NCI-H1694 (cell line): ENCODE data around the gene NEURL2.
"Not testable (repeated sequence)": the region's sequence is repeated elsewhere in the genome, so short reads cannot be mapped to it uniquely, and the experiment has no call there.

Experiments used
- DNase-seq: peaks from one replicate; lab custom pipeline; 2025; lab: John Stamatoyannopoulos, UW

NEURL2 gene

DNA sequence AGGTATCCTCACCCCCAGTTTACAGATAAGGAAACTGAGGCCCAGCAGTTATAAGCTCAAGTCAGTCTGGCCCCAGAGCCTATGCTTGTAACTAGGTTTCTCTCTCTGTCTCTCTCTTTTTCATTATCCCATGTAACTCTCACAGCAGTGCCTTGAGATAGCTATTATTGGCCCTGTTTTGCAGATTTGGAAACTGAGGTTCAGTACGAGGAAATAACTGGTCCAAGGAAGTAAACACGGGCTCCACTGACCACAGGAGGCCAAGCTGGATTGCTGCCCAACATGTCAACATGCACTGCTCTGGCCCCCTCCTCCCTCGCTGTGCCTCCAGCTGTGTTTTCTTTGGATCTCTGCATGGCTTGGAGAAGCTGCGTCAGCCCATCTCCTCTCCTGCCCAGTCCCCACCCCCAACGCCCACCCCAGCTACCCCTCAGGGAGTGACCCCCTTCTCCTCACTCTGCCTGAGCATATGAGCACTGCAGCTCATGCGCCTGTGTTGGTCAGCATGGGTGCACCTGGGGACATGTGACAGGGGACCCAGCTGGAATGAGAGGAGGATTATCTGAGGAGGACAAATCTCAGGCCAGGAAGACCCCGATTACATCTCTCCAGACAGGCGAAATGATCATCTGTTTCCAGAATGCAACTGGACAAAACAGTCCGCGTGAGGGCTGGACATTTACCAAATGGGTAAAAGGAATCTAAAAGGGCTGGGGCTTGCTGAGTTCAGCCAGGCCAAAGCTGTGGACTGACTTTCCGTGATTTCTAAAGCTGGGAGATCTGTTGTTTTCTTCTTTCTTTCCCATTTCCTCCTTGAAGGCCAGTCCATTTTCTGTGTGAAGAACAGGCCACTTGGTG, 28.8 kb upstream of the NEURL2 start:
- DNase-seq, result no peak

DNA sequence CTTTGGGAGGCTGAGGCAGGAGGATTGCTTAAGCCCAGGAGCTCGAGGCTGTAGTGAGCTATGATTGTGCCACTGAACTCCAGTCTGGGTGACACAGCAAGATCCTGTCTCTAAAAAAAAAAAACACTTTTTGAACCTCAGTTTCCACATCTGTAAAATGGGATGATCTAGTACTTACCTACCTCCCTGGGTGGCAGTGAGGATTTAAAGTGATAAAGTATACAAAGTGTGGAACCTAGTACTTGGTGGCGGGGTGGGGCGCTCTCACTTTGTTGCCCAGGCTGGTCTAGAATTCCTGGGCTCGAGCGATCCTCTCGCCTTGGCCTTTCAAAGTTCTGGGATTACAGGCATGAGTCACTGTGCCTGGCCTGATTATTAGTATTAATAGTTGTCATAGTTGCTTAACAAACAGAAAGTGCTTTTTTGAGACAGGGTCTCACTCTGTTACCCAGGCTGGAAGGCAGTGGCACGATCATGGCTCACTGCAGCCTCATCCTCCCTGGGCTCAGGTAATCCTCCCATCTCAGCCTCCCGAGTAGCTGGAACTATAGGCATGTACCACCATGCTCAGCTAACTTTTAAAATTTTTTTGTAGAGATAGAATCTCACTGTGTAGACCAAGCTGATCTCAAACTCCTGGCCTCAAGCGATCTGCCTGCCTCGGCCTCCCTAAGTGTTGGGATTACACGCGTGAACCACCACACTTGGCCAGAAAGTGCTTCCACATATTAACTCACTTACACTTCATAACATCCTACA, 27.9 kb upstream of the NEURL2 start:
- no peak for DNase-seq

GRCh38 chr20:45918182-45918737, 27.3 kb upstream of the NEURL2 start:
- DNase-seq, result no peak

DNA sequence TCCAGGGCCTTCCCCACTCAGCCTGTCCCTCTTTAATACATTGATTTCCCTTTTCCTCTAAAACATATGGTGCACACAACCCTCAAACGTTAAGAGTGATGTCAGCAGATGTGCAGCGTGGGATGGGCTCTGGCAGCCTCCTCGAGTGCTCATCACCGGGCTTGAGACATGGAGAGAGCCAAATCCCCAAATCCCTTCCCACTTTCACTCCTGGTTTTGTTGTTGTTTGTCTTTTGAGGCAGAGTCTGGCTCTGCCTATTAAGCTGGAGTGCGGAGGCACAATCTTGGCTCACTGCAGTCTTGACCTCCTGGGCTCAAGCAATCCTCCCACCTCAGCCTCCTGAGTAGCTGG, 26.8 kb upstream of the NEURL2 start:
- no peak for DNase-seq

DNA sequence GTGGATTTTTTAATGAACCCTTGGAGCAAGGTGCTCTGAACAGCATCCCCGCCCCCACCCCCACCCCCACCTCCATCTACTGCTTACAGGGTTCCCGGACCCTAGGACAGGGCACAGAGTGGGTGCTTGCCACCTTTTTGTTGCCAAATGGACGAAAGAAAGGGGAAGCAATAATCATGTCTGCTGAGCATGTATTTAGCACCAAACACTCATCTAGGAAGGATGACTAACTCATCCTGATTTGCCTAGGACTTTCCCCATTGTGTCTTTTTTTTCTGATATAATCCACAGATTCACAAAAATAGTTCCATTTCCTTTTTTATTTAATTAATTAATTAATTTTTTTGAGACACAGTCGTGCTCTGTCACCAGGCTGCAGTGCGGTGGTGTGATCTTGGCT, 22.1 kb upstream of the NEURL2 start:
- DNase-seq, result no peak

DNA sequence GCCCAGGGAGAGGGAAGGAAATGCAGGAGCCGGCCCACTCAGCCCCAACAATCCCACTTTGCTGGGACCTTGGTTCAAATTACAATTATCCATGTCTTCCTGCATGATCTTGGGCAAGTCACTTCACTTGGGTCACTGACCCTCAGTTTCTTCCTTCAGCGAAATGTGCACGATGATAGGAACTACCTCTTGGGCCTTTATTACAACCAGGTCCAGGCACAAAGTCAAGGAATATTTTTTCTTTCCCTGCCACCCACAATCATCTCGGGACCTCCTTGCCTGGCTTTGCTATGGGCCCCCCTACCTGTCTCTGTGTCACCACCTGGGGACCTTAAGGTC, 21.3 kb upstream of the NEURL2 start:
- DNase-seq, result no peak

- no peak for DNase-seq
Observed at GRCh38 chr20:45911486-45912343, 20.7 kb upstream of the NEURL2 start, which contains the start of gene PLTP. PLTP (minus strand) TSS chr20:45912155; CDS start chr20:45911452, 703 bp downstream.

DNA sequence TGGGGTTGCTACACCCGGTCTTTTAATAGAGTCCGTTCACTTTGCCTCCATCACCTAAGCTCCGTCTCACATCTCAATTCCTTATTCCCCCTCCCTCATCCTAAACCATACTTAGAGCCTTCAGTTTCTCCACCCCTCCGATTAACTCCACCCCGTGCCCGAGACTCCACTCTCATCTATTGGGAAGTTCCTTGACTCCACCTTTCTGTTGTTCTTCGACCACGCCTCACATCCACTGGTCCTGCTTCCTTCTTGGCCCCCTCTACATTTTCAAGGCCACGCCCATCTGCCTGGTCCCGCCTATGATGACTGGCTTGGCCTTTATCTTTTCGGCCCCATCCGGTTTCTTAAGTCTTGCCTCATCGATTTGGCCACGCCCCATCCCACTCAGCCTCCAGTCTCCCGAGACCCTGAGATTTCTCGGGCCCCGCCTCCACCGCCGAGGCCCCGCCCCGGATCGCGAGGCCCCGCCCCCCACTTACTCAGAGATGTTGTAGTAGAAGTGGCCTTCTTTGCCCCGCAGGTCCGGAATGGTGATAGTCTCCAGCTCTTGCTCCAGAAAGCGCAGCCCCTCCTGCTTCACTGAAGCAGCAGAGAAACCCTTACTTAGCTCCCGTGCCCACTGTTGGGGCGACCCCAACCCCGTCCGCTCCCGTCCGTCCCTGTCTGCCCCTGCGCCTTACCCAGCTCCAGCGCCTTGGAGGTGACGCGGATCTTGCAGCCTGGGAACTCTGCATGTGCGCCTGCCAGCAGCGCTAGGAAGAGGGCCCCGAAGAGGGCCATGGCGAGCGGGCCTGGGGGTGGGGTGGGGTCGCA, 19.9 kb upstream of the NEURL2 start:
- no peak for DNase-seq

- DNase-seq, result no peak
Observed at GRCh38 chr20:45909817-45910669, 19.0 kb upstream of the NEURL2 start.

DNA sequence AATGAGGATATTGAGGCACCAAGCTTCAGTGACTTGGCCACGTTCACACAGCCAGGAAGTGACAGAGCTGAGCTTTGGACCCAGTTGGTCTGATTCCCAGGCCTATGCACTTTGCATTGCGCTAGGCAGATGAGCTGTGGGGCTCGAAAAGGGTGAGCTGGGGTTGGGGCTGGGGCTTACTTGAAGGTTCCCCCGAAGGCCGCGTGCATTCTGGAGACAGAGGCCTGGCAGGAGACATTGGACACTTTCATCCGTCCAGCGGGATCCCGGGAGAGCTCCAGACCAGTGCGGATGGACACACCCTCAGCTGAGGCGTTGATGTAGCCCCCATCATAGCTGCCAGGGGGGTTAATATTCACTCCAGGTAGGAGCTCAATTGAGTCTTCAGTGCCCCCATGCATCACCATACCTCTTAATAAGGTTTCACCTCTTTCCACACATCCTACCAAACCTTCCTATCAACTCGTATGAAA, 18.4 kb upstream of the NEURL2 start:
- DNase-seq, result no peak

DNA sequence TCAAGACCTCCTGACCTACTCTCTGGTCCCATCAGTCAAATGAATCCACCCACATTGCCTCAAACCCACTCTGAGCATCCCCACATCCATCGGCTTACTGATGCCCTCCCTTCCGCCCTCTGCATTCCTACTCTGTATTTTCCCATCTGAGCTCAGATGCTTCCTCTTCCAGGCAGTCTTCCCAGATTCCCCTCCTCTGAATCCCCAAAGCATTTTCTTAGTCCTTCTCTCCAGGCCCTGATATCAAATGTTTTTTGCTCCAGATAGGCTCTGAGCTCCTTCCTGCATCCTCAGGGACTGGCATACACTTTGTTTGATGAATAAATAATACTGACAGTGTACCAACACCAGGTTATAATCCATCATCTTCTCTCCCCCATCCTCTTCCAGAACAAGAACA, 17.1 kb upstream of the NEURL2 start:
- no peak for DNase-seq

- DNase-seq, result no peak
Observed at GRCh38 chr20:45907219-45907948, 16.4 kb upstream of the NEURL2 start.

GRCh38 chr20:45905505-45906079, 14.6 kb upstream of the NEURL2 start:
- no peak for DNase-seq

DNA sequence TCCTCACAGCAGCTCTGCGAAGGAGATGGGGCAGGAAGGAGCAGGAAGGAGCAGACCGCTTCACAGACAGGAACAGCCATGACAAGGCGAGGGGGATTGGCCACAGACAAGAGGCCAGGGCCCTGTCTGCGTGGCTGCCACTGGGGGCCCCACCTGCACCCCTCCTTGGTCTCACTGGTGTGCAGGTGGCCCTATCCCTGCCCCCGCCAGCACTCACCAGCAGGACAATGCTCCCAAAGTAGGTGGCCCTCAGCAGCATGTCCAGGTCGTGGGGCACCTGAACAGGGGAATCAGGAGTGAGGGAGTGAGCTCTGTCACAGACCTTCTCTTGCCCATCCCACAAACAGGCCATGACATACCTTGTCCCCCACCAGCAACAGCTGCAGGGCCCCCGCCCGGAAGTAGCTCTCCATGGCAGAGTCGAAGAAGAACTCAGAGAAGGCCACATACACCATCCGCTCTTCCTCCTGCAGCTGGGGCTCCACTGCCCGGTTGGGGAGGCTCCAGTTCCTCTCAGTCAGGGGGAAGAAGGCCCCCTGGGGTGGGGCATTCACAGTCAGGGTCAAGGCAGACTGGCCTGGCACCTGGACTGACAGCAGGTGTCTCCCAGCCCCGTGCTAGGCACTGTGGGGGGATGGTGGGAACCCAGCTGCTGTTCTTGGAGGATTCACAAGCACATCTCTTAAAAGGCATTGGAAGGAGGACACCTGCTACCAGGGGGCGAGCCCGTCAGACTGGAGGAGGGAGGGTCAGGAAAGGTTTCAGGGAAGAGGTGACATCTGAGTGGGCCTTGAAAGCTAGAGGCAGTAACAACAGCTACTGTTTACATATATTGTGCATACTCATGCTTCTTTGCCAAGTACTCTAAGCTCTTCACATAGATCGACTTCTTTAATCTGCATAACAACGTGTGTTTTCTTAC, 13.8 kb upstream of the NEURL2 start:
- DNase-seq, result no peak

DNA sequence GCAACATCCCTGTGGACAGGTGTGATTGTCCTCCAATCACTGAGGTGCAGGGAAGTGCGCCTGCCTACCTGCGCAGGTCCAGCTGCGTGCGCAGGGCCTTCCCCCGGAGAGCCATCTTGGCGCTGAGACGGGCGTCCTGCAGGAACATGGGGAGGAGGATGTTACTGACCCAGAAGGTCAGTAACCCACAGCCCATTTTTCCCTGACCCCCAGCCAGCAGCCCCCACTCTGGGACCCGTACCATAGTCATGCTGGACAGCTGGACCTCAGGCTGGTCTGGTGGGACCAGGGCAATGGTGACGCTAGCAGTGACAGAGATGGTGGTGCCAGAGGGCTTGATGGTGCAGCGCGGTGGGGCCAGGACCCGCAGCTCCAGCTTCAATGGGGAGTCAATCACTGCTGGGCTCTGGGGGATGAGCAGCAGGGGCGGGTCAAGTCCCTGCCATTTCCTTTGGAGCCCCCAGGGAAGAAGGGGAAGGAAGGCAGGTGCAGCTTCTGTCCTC, 11.2 kb upstream of the NEURL2 start:
- no peak for DNase-seq

- DNase-seq, result not testable (repeated sequence)
Observed at GRCh38 chr20:45901332-45901731, 10.3 kb upstream of the NEURL2 start.

GRCh38 chr20:45899046-45899835, 8.2 kb upstream of the NEURL2 start:
- DNase-seq, result no peak
